ENCODE results near the gene RARB.
A peak's percentile ranks its signal among the peaks of the same experiment; 100 is the strongest.

The RARB gene

DNA sequence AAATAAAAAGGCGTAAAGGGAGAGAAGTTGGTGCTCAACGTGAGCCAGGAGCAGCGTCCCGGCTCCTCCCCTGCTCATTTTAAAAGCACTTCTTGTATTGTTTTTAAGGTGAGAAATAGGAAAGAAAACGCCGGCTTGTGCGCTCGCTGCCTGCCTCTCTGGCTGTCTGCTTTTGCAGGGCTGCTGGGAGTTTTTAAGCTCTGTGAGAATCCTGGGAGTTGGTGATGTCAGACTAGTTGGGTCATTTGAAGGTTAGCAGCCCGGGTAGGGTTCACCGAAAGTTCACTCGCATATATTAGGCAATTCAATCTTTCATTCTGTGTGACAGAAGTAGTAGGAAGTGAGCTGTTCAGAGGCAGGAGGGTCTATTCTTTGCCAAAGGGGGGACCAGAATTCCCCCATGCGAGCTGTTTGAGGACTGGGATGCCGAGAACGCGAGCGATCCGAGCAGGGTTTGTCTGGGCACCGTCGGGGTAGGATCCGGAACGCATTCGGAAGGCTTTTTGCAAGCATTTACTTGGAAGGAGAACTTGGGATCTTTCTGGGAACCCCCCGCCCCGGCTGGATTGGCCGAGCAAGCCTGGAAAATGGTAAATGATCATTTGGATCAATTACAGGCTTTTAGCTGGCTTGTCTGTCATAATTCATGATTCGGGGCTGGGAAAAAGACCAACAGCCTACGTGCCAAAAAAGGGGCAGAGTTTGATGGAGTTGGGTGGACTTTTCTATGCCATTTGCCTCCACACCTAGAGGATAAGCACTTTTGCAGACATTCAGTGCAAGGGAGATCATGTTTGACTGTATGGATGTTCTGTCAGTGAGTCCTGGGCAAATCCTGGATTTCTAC lies at the start of gene RARB:
TSS of gene RARB (plus strand) at position 322 of the 847 bp plus-strand sequence. CDS start at position 791, 469 bp downstream.
- peak within 1 kb of the TSS; percentile 58 to 87 (median 75) for H3K4me3 ChIP-seq (ENCODE audit: low read depth in 1 of 5, low read length in 5 of 5)
- H3K27me3 ChIP-seq (ENCODE audit: control insufficient read depth in 5 of 5, insufficient read depth in 4 of 5, low read length in 5 of 5), result peaks cover 0 to 2% (median 0%) of the 10 kb centered on the region in 5 donors
- H3K27ac ChIP-seq (ENCODE audit: low read depth, low read length), result peak within 1 kb of the TSS; percentile 90
- no peaks in the 10 kb centered on the region for H3K9me3 ChIP-seq (ENCODE audit: control insufficient read depth in 5 of 5, low read length in 5 of 5)
- H3K4me1 ChIP-seq (ENCODE audit: control insufficient read depth in 5 of 5, insufficient read depth in 5 of 5, low read length in 5 of 5), result peaks cover 3 to 31% (median 20%) of the 10 kb centered on the region in 5 donors
- peak within 1 kb of the TSS; percentile 23 to 80 (median 45) for H3K9ac ChIP-seq (ENCODE audit: low read length in 5 of 5)
- H3K36me3 ChIP-seq (ENCODE audit: control insufficient read depth in 5 of 5, insufficient read depth in 5 of 5, low read length in 5 of 5), result no peaks in the 10 kb centered on the region

DNA sequence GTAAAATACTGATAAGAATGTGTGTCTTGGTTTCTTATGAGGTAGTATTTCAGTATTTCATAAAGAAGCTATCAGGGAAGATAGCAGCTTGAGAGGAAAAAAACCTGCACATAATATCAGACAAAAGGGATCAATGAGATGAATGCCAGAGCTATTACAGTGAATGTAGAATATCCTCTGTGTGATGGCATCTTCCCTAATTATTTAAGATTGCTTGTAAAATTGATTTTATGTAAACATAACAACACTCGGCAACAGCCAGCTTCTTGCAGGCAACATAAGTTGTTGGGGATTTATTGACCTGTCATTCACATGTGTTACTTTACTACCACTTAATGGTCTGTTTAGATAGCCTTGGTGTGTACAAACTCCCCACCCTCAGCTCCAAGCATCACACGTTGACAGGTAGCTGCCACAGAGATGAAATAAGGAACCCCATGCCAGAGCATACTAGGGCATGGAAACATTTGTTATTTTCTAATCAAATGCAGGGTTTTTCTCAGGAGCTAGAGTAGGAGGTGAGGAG lies 49.2 kb upstream of the RARB start:
- H3K27me3 ChIP-seq (ENCODE audit: control insufficient read depth in 5 of 5, insufficient read depth in 4 of 5, low read length in 5 of 5), result no peaks in the 10 kb centered on the region
- H3K36me3 ChIP-seq (ENCODE audit: control insufficient read depth in 5 of 5, insufficient read depth in 5 of 5, low read length in 5 of 5), result no peaks in the 10 kb centered on the region
- H3K9me3 ChIP-seq (ENCODE audit: control insufficient read depth in 5 of 5, low read length in 5 of 5), result no peaks in the 10 kb centered on the region
- no peak overlapping the region for H3K27ac ChIP-seq (ENCODE audit: low read depth, low read length)
- no peak overlapping the region for H3K4me3 ChIP-seq (ENCODE audit: low read depth in 1 of 5, low read length in 5 of 5)
- peaks cover 0 to 7% (median 0%) of the 10 kb centered on the region in 5 donors for H3K4me1 ChIP-seq (ENCODE audit: control insufficient read depth in 5 of 5, insufficient read depth in 5 of 5, low read length in 5 of 5)
- no peak overlapping the region for H3K9ac ChIP-seq (ENCODE audit: low read length in 5 of 5)

- Histone ChIP-seq H3K4me3 (ENCODE audit: low read depth in 1 of 5, low read length in 5 of 5) (no peak overlapping the region), H3K9ac (ENCODE audit: low read length in 5 of 5) (no peak overlapping the region), H3K4me1 (ENCODE audit: control insufficient read depth in 5 of 5, insufficient read depth in 5 of 5, low read length in 5 of 5) (peaks cover 0 to 7% (median 0%) of the 10 kb centered on the region in 5 donors), H3K36me3 (ENCODE audit: control insufficient read depth in 5 of 5, insufficient read depth in 5 of 5, low read length in 5 of 5) (no peaks in the 10 kb centered on the region), H3K27ac (ENCODE audit: low read depth, low read length) (no peak overlapping the region), H3K27me3 (ENCODE audit: control insufficient read depth in 5 of 5, insufficient read depth in 4 of 5, low read length in 5 of 5) (no peaks in the 10 kb centered on the region), H3K9me3 (ENCODE audit: control insufficient read depth in 5 of 5, low read length in 5 of 5) (no peaks in the 10 kb centered on the region)
Observed at GRCh38 chr3:25380222-25380739, 47.8 kb upstream of the RARB start.

- Histone ChIP-seq H3K36me3 (ENCODE audit: control insufficient read depth in 5 of 5, insufficient read depth in 5 of 5, low read length in 5 of 5) (no peaks in the 10 kb centered on the region), H3K4me1 (ENCODE audit: control insufficient read depth in 5 of 5, insufficient read depth in 5 of 5, low read length in 5 of 5) (peaks cover 0 to 14% (median 0%) of the 10 kb centered on the region in 5 donors), H3K9ac (ENCODE audit: low read length in 5 of 5) (no peak overlapping the region), H3K27me3 (ENCODE audit: control insufficient read depth in 5 of 5, insufficient read depth in 4 of 5, low read length in 5 of 5) (no peaks in the 10 kb centered on the region), H3K4me3 (ENCODE audit: low read depth in 1 of 5, low read length in 5 of 5) (no peak overlapping the region), H3K9me3 (ENCODE audit: control insufficient read depth in 5 of 5, low read length in 5 of 5) (no peaks in the 10 kb centered on the region), H3K27ac (ENCODE audit: low read depth, low read length) (no peak overlapping the region)
Observed at GRCh38 chr3:25381083-25381482, 47.0 kb upstream of the RARB start.

- Histone ChIP-seq H3K27me3 (ENCODE audit: control insufficient read depth in 5 of 5, insufficient read depth in 4 of 5, low read length in 5 of 5) (no peaks in the 10 kb centered on the region), H3K36me3 (ENCODE audit: control insufficient read depth in 5 of 5, insufficient read depth in 5 of 5, low read length in 5 of 5) (no peaks in the 10 kb centered on the region), H3K9ac (ENCODE audit: low read length in 5 of 5) (no peak overlapping the region), H3K4me3 (ENCODE audit: low read depth in 1 of 5, low read length in 5 of 5) (no peak overlapping the region), H3K27ac (ENCODE audit: low read depth, low read length) (no peak overlapping the region), H3K4me1 (ENCODE audit: control insufficient read depth in 5 of 5, insufficient read depth in 5 of 5, low read length in 5 of 5) (peaks cover 0 to 15% (median 0%) of the 10 kb centered on the region in 5 donors), H3K9me3 (ENCODE audit: control insufficient read depth in 5 of 5, low read length in 5 of 5) (no peaks in the 10 kb centered on the region)
Observed at GRCh38 chr3:25384471-25384870, 43.6 kb upstream of the RARB start.

DNA sequence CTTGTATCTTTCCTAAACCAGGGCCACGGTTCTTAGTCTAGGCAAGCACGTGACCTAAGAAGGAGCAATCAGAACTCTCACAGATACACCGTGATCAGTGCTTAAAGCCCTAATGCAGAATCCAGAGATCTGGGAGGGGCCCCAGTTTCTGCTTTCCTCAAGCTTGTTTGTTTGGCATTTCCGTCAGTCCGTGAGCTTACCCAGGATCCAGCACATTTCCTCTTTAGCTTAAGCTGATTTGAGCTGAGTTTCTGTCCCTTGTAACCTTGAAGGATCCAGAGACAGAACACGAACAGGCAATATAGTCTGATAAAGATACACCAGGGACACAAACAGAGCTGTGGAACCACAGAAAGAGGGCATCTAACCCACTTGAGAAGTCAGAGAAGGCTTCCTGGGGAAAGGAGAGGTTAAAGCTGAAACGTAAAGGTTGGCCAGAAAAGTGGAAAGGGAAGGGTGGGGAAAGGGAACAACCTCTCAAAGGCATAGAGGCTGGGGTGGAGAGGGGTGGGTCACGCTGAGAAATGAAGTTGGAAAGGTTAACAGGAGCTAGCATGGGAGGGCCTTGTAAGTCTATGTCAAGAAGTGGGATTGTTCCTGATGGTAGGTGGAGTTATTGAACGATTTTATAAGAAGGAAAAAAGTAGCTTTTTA lies 42.1 kb upstream of the RARB start:
- no peaks in the 10 kb centered on the region for H3K36me3 ChIP-seq (ENCODE audit: control insufficient read depth in 5 of 5, insufficient read depth in 5 of 5, low read length in 5 of 5)
- H3K9ac ChIP-seq (ENCODE audit: low read length in 5 of 5), result no peak overlapping the region
- H3K4me1 ChIP-seq (ENCODE audit: control insufficient read depth in 5 of 5, insufficient read depth in 5 of 5, low read length in 5 of 5), result peaks cover 0 to 8% (median 0%) of the 10 kb centered on the region in 5 donors
- H3K9me3 ChIP-seq (ENCODE audit: control insufficient read depth in 5 of 5, low read length in 5 of 5), result peaks cover 0 to 2% (median 0%) of the 10 kb centered on the region in 5 donors
- no peak overlapping the region for H3K27ac ChIP-seq (ENCODE audit: low read depth, low read length)
- H3K4me3 ChIP-seq (ENCODE audit: low read depth in 1 of 5, low read length in 5 of 5), result peak overlapping the region in 2 of 5 donors; percentile 23 to 28
- no peaks in the 10 kb centered on the region for H3K27me3 ChIP-seq (ENCODE audit: control insufficient read depth in 5 of 5, insufficient read depth in 4 of 5, low read length in 5 of 5)

DNA sequence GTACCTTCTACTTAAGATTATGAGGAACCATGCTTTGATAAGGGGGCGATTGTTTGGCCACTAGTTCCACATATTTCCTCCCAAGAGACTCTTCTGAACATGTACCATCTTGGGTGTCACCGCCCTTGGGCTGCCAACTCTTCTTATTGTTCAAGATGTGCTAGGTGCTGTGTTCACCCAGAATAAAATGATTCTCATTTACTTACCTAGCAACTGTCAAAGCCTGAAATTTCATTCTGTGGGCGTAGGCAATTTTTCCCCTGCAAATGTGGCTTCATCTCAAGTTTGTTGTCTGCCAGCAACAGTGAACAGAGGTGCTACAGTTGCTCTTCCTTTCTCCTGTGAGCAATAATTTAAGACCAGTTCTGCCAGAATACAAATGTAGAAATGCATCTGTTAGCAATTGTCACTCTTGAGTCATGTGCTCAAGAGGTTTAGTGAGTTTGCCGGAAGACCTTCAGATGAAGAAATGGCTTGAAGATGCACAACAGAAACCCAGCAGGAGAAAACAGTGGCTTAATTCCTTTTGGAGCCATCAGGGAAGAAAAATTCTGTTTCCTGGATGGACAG lies 41.3 kb upstream of the RARB start:
- Histone ChIP-seq H3K27ac (ENCODE audit: low read depth, low read length) (no peak overlapping the region), H3K4me1 (ENCODE audit: control insufficient read depth in 5 of 5, insufficient read depth in 5 of 5, low read length in 5 of 5) (peaks cover 0 to 8% (median 0%) of the 10 kb centered on the region in 5 donors), H3K4me3 (ENCODE audit: low read depth in 1 of 5, low read length in 5 of 5) (no peak overlapping the region), H3K9me3 (ENCODE audit: control insufficient read depth in 5 of 5, low read length in 5 of 5) (peaks cover 0 to 6% (median 0%) of the 10 kb centered on the region in 5 donors), H3K36me3 (ENCODE audit: control insufficient read depth in 5 of 5, insufficient read depth in 5 of 5, low read length in 5 of 5) (no peaks in the 10 kb centered on the region), H3K9ac (ENCODE audit: low read length in 5 of 5) (no peak overlapping the region), H3K27me3 (ENCODE audit: control insufficient read depth in 5 of 5, insufficient read depth in 4 of 5, low read length in 5 of 5) (no peaks in the 10 kb centered on the region)

GRCh38 chr3:25390605-25391004 lies 37.5 kb upstream of the RARB start:
- Histone ChIP-seq H3K27me3 (ENCODE audit: control insufficient read depth in 5 of 5, insufficient read depth in 4 of 5, low read length in 5 of 5) (no peaks in the 10 kb centered on the region), H3K9me3 (ENCODE audit: control insufficient read depth in 5 of 5, low read length in 5 of 5) (peaks cover 0 to 8% (median 3%) of the 10 kb centered on the region in 5 donors), H3K27ac (ENCODE audit: low read depth, low read length) (no peak overlapping the region), H3K36me3 (ENCODE audit: control insufficient read depth in 5 of 5, insufficient read depth in 5 of 5, low read length in 5 of 5) (no peaks in the 10 kb centered on the region), H3K9ac (ENCODE audit: low read length in 5 of 5) (no peak overlapping the region), H3K4me3 (ENCODE audit: low read depth in 1 of 5, low read length in 5 of 5) (no peak overlapping the region), H3K4me1 (ENCODE audit: control insufficient read depth in 5 of 5, insufficient read depth in 5 of 5, low read length in 5 of 5) (peaks cover 0 to 5% (median 0%) of the 10 kb centered on the region in 5 donors)

- Histone ChIP-seq H3K4me3 (ENCODE audit: low read depth in 1 of 5, low read length in 5 of 5) (no peak overlapping the region), H3K27me3 (ENCODE audit: control insufficient read depth in 5 of 5, insufficient read depth in 4 of 5, low read length in 5 of 5) (no peaks in the 10 kb centered on the region), H3K9ac (ENCODE audit: low read length in 5 of 5) (no peak overlapping the region), H3K4me1 (ENCODE audit: control insufficient read depth in 5 of 5, insufficient read depth in 5 of 5, low read length in 5 of 5) (no peaks in the 10 kb centered on the region), H3K9me3 (ENCODE audit: control insufficient read depth in 5 of 5, low read length in 5 of 5) (peaks cover 0 to 6% (median 3%) of the 10 kb centered on the region in 5 donors), H3K36me3 (ENCODE audit: control insufficient read depth in 5 of 5, insufficient read depth in 5 of 5, low read length in 5 of 5) (no peaks in the 10 kb centered on the region), H3K27ac (ENCODE audit: low read depth, low read length) (no peak overlapping the region)
Observed at GRCh38 chr3:25396251-25396650, 31.8 kb upstream of the RARB start.

Measured in subcutaneous abdominal adipose tissue (tissue), 5 donors.